GM12878 (cell line): ENCODE measurements around the gene SERINC1. TPM values are rescaled to one million over a fixed set of nuclear protein-coding genes. Genes with fewer than 3 reads are reported as not detected.

Experiments
- ATAC-seq: fragments of 200-7000 bp; cut with Tn5 transposase; 3 replicates; pipeline ENCODE4 v1.9.1; 2020; ENCODE audit warnings: mild to moderate bottlenecking, moderate library complexity
- BruUV-seq: library from RNA; stranded (reverse); fragments of 400-500 nt; replicated peaks from 2 replicates; lab custom pipeline; 2021; lab: Mats Ljungman, UMichigan
- CTCF ChIA-PET: fragments of 300-600 bp; sonication (Branson Sonifier 250); formaldehyde crosslinking; extraction: SDS; loops from one replicate; lab custom pipeline; 2021; ENCODE audit warnings: inconsistent platforms; lab: Yijun Ruan, JAX
- POLR2A ChIA-PET: fragments of 350-600 bp; formaldehyde crosslinking; extraction: SDS; loops from one replicate; lab custom pipeline; 2021; ENCODE audit warnings: inconsistent platforms; lab: Charles Lee
- RAD21 ChIA-PET: fragments of 300-600 bp; sonication (Branson Sonifier 250); formaldehyde crosslinking; loops from one replicate; lab custom pipeline; 2023; ENCODE audit warnings: antibody characterized with exemption; ENCODE audit not compliant: unreplicated experiment; lab: Charles Lee
- SMC1A ChIA-PET: fragments of 300-600 bp; sonication (Branson Sonifier 250); formaldehyde crosslinking; loops from one replicate; lab custom pipeline; 2023; ENCODE audit not compliant: unreplicated experiment, uncharacterized antibody; lab: Charles Lee
- DNase-seq: peaks from one replicate; pipeline ENCODE4 v3.0.0-alpha.2; 2011; ENCODE audit warnings: low read depth, low spot score
- FAIRE-seq: peaks from 3 replicates; lab custom pipeline; 2011; peaks lifted over from hg19 to GRCh38; lab: Jason Lieb, UNC
- H2AFZ ChIP-seq: 2 replicates; pipeline ENCODE4 v1.6.0; 2011; ENCODE audit warnings: low read depth, low read length, control low read depth; ENCODE audit not compliant: control insufficient read depth
- H3K27ac ChIP-seq: 2 replicates; pipeline ENCODE4 v1.5.1; 2011; ENCODE audit warnings: control low read depth; ENCODE audit not compliant: control insufficient read depth, insufficient read depth
- H3K27me3 ChIP-seq, 2 experiments: replicated peaks in 1 of 2; 2 replicates each; pipeline versions ENCODE4 v1.6.0 to v1.6.1; 2011; ENCODE audit warnings: low read length in 1 of 2; ENCODE audit not compliant: control insufficient read depth in 2 of 2, insufficient read depth in 2 of 2
- H3K36me3 ChIP-seq, 2 experiments: 2 replicates each; pipeline ENCODE4 v1.5.1; 2011; ENCODE audit warnings: low read length in 1 of 2; ENCODE audit not compliant: control insufficient read depth in 2 of 2, insufficient read depth in 2 of 2
- H3K4me1 ChIP-seq: 2 replicates; pipeline ENCODE4 v1.6.1; 2011; ENCODE audit warnings: mild to moderate bottlenecking, low read length, moderate library complexity, mixed read lengths; ENCODE audit not compliant: control insufficient read depth, insufficient read depth
- H3K4me2 ChIP-seq: 2 replicates; pipeline ENCODE4 v1.6.0; 2011; ENCODE audit warnings: control low read depth; ENCODE audit not compliant: control insufficient read depth, insufficient read depth
- H3K4me3 ChIP-seq: fragments of 200-600 bp; sonication (generic); 2 replicates; pipeline ENCODE4 v1.5.1; 2016
- H3K79me2 ChIP-seq: 2 replicates; pipeline ENCODE4 v1.6.0; 2011; ENCODE audit warnings: low read length; ENCODE audit not compliant: control insufficient read depth, insufficient read depth
- H3K9ac ChIP-seq: 2 replicates; pipeline ENCODE4 v1.8.0; 2011; ENCODE audit warnings: low read length, control low read depth, mixed read lengths; ENCODE audit not compliant: control insufficient read depth, insufficient read depth
- H3K9me3 ChIP-seq: replicated peaks from 3 replicates; pipeline ENCODE4 v1.5.1; 2011; ENCODE audit warnings: mild to moderate bottlenecking, low read length; ENCODE audit not compliant: control insufficient read depth, insufficient read depth
- H4K20me1 ChIP-seq: 2 replicates; pipeline ENCODE4 v1.6.0; 2011; ENCODE audit not compliant: control insufficient read depth, insufficient read depth
- GATAD2B ChIP-seq: fragments of 450-650 bp; conservative IDR thresholded peaks from 2 replicates; pipeline ENCODE4 v1.6.1; 2017; ENCODE audit warnings: low read depth, mild to moderate bottlenecking, moderate library complexity
- IKZF1 ChIP-seq: fragments of 450-650 bp; conservative IDR thresholded peaks from 2 replicates; pipeline ENCODE4 v1.6.1; 2017; ENCODE audit warnings: antibody characterized with exemption, mild to moderate bottlenecking
- LARP7 ChIP-seq: fragments of 450-650 bp; IDR thresholded peaks from 2 replicates; pipeline ENCODE4 v1.6.1; 2017; ENCODE audit warnings: mild to moderate bottlenecking
- PKNOX1 ChIP-seq: fragments of 450-650 bp; IDR thresholded peaks from 2 replicates; pipeline ENCODE4 v1.6.1; 2016; ENCODE audit warnings: mild to moderate bottlenecking
- PRDM15 ChIP-seq: fragments of 450-650 bp; formaldehyde crosslinking; IDR thresholded peaks from 2 replicates; pipeline ENCODE4 v1.4.0; 2020; ENCODE audit warnings: mild to moderate bottlenecking, moderate library complexity
- ZNF217 ChIP-seq: fragments of 450-650 bp; IDR thresholded peaks from 2 replicates; pipeline ENCODE4 v1.6.1; 2017; ENCODE audit warnings: antibody characterized with exemption, mild to moderate bottlenecking
- ZNF274 ChIP-seq: IDR thresholded peaks from one replicate; pipeline ENCODE4 v1.8.0; 2011; ENCODE audit not compliant: insufficient read length, insufficient read depth
- WGBS: methylation state at CpG from one replicate; pipeline ENCODE4 v1.1.6; 2016; ENCODE audit warnings: low lambda C conversion rate; ENCODE audit not compliant: insufficient replicate concordance, insufficient coverage; ENCODE audit errors: missing lambda C conversion rate; 5-methylcytosine and 5-hydroxymethylcytosine counted together
- in situ Hi-C: fragments of 300-500 bp; cut with MboI; formaldehyde crosslinking; loops from 9 replicates; pipeline ENCODE4 v1.14.3; 2018; ENCODE audit warnings: mixed read lengths
- intact Hi-C: fragments of 100-400 bp; cut with micrococcal nuclease; formaldehyde crosslinking; loops from one replicate; pipeline ENCODE4 v1.14.2; 2022; ENCODE audit not compliant: unreplicated experiment
- polyA plus RNA-seq, 11 experiments: library from polyadenylated mRNA; depleted of rRNA in 4 of 11; unstranded in 6 of 11; stranded (reverse) in 5 of 11; fragments of >200 nt; fragmentation: Nextera tagmentation in 4 of 11; fragmentation: Illumina TruSeq in 1 of 11; extraction: Ambion mirVana in 4 of 11; extraction: Trizol in 1 of 11; gene quantifications; 1 replicate in 1 of 11; 2 replicates in 10 of 11; pipeline versions ENCODE4 v1.2.1 to v1.2.3, GENCODE V29; 2011 to 2016; ENCODE audit warnings: inconsistent platforms in 2 of 11, missing spikeins in 2 of 11, low read depth in 1 of 11
- total RNA-seq, 4 experiments: library from RNA; depleted of rRNA in 3 of 4; stranded (reverse); fragments of >200 nt in 3 of 4; fragmentation: Illumina TruSeq in 1 of 4; extraction: Trizol in 1 of 4; gene quantifications; 2 replicates each; pipeline versions ENCODE4 v1.2.1 to v1.2.3, GENCODE V29; 2013 to 2021

SERINC1 gene
- total and polyA plus RNA-seq, 10 of the 15 experiments (the other 5 are each of a cell fraction or from before 2014, with no cell fraction given): 18.5 to 45.7 (median 31.1) TPM

GRCh38 chr6:122494665-122495272 lies 23.2 kb upstream of the SERINC1 start:
- DNase-seq (no peak), FAIRE-seq (no peak)
- no peaks in the 10 kb centered on the region for H4K20me1 ChIP-seq
- intact Hi-C loops: loop anchor here (5.0 kb wide), 1 partner anchor 118 kb away; the partner anchor contains the start of gene PKIB
- no peak overlapping the region for H3K9ac ChIP-seq
- in situ Hi-C loops: no loop called here
- H3K4me3 ChIP-seq: no peak overlapping the region
- POLR2A ChIA-PET: no interaction called here
- H3K9me3 ChIP-seq: peaks cover 1% of the 10 kb centered on the region; the same call in 1 of the 3 replicates
- no TSS peak for BruUV-seq
- no peaks in the 10 kb centered on the region for H3K79me2 ChIP-seq
- SMC1A ChIA-PET: interaction anchor here (1.3 to 10.8 kb wide), 2 partner anchors 35 to 344 kb away, joined by 3 to 168 read pairs; no protein-coding TSS in a partner anchor
- H3K27me3 ChIP-seq: no peaks in the 10 kb centered on the region
- no peak overlapping the region for H3K27ac ChIP-seq
- no peak overlapping the region for H2AFZ ChIP-seq
- CTCF ChIA-PET: interaction anchor here (7.9 to 10.7 kb wide), 2 partner anchors 34 to 233 kb away, joined by 97 to 277 read pairs; no protein-coding TSS in a partner anchor
- TF ChIP-seq PKNOX1: no peak
- no peak for TF ChIP-seq ZNF274
- TF ChIP-seq LARP7: no peak
- TF ChIP-seq IKZF1: no peak
- TF ChIP-seq ZNF217: no peak
- no peak for TF ChIP-seq PRDM15 (CRISPR knock-in tag)
- no peak for TF ChIP-seq GATAD2B
- TF ChIP-seq, all 136 proteins: peak for 0
- no peaks in the 10 kb centered on the region for H3K4me1 ChIP-seq
- no peak overlapping the region for H3K4me2 ChIP-seq
- RAD21 ChIA-PET: interaction anchor here (1.5 to 2.6 kb wide), 2 partner anchors 14 to 36 kb away, joined by 3 to 10 read pairs; no protein-coding TSS in a partner anchor
- no peaks in the 10 kb centered on the region for H3K36me3 ChIP-seq
- 58% methylated on average over 4 of the region's 4 CpGs for WGBS
- no peak for ATAC-seq
